GM19395 (cell line): ENCODE measurements around the gene DPPA2.

Experiments
- ATAC-seq: cut with Tn5 transposase; IDR thresholded peaks from one replicate; pipeline ENCODE4 v1.9.1; 2021; ENCODE audit warnings: mild to moderate bottlenecking, moderate library complexity; ENCODE audit not compliant: unreplicated experiment

Gene DPPA2

GRCh38 chr3:109325657-109326056 lies 9.3 kb upstream of the DPPA2 start:
- no peak for ATAC-seq

GRCh38 chr3:109325109-109325508 lies 8.8 kb upstream of the DPPA2 start:
- ATAC-seq = no peak

GRCh38 chr3:109313061-109313460 lies 3.3 kb downstream of the DPPA2 start:
- no peak for ATAC-seq

GRCh38 chr3:109297496-109297895 lies 18.8 kb downstream of the DPPA2 start:
- no peak for ATAC-seq

- ATAC-seq = no peak
Measured at GRCh38 chr3:109284071-109284470, 32.2 kb downstream of the DPPA2 start.

- no peak for ATAC-seq
Measured at GRCh38 chr3:109278546-109278945, 37.8 kb downstream of the DPPA2 start.

- no peak for ATAC-seq
Measured at GRCh38 chr3:109278141-109278540, 38.2 kb downstream of the DPPA2 start.

- ATAC-seq = no peak
Measured at GRCh38 chr3:109275702-109276293, 40.5 kb downstream of the DPPA2 start.

GRCh38 chr3:109270779-109271178 lies 45.5 kb downstream of the DPPA2 start:
- ATAC-seq = no peak

- ATAC-seq = no peak
Measured at GRCh38 chr3:109269577-109270275, 46.6 kb downstream of the DPPA2 start.

- no peak for ATAC-seq
Measured at GRCh38 chr3:109268181-109268580, 48.1 kb downstream of the DPPA2 start.

- ATAC-seq = no peak
Measured at GRCh38 chr3:109265295-109265694, 51.0 kb downstream of the DPPA2 start.

- no peak for ATAC-seq
Measured at GRCh38 chr3:109257269-109257668, 59.0 kb downstream of the DPPA2 start.

GRCh38 chr3:109254770-109255169 lies 61.5 kb downstream of the DPPA2 start:
- ATAC-seq = no peak

GRCh38 chr3:109252641-109253040 lies 63.7 kb downstream of the DPPA2 start:
- ATAC-seq = no peak
